ENCODE measurements around the gene SCN10A.
A peak's percentile ranks its signal among the peaks of the same experiment; 100 is the strongest.

Gene SCN10A

GRCh38 chr3:38717355-38718240 lies 98.4 kb downstream of the SCN10A start:
- no peak for DNase-seq

- no peak for DNase-seq
Measured at GRCh38 chr3:38713121-38713520, 102.9 kb downstream of the SCN10A start.

- no peak for DNase-seq
Measured at GRCh38 chr3:38711321-38711720, 104.7 kb downstream of the SCN10A start.

DNA sequence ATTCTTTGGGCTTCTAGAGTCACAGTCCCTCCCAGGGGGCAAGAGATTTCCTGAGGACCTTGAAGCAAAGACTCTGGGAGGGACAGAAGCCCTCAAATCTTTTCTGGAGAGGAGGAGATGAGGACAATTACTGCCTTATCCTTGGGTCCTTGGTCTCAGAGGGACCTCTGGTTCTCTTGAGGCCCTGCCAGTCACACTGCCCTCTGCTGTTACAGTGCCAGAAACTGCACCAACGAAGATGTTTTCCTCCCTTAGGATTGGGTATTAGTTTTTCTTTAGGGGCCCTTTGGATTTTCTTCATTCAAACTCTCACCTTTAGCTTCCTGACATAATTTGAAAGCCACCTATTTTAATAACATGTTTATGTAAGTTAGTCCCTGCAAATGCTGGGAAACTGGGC lies 108.3 kb downstream of the SCN10A start:
- no peak for DNase-seq

GRCh38 chr3:38706961-38707360 lies 109.1 kb downstream of the SCN10A start:
- no peak for DNase-seq

DNA sequence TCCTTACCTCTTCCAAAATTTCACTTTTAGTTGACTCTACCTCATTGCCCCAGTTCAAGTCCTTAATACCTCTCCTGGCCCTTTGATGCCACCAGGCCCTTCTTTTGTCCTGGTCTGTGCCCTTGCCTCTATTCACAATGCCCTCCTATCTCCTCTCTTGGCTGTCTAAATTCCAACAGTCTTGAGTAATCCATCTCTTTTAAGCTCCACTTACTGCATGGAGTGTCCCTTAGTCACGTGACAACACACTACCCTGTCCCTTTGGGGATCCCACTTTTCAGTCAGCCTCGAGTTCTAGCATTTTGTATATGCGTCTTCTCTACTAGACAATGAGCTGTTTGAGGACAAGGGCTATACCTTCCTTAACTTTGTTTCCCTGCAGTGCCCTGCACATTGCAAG lies 113.8 kb downstream of the SCN10A start:
- DNase-seq, result no peak

- DNase-seq, result no peak
Measured at GRCh38 chr3:38698760-38699159, 117.3 kb downstream of the SCN10A start.

GRCh38 chr3:38698061-38698460 lies 118.0 kb downstream of the SCN10A start:
- DNase-seq, result no peak

DNA sequence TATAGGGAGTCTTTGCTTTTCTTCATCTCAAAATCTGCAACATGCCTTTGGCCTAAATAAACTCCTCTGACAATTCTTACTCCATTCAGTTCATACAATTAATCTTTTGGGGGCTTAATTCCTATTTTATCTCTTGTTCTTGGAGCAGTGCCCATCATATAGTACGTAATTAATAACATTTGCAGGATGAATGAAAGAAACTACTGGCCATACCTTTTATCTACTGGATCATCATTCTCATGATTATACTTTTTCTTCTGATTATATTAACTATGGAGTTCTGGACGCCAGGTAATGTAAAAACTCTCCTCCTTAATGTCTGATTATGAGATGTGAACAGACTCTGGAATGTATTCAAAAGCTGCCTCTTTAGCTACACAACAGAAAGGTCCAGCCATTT lies 120.0 kb downstream of the SCN10A start:
- DNase-seq, result no peak

DNA sequence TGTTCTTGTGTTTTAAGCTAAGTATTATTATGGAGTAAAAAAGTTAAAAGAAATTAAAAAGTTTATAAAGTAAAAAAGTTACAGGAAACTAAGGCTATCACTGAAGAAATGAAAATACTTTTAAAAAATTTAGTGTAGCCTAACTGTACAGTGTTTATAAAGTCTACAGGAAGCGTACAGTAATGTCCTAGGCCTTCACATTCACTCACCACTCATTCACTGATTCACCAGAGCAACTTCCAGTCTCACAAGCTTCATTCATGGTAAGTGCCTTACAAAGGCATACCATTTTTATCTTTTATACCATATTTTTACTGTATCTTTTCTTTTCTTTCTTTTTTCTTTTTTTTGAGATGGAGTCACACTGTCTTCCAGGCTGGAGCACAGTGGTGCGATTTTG lies 125.8 kb downstream of the SCN10A start:
- DNase-seq, result no peak

- DNase-seq, result no peak
Measured at GRCh38 chr3:38689774-38690173, 126.2 kb downstream of the SCN10A start.

DNA sequence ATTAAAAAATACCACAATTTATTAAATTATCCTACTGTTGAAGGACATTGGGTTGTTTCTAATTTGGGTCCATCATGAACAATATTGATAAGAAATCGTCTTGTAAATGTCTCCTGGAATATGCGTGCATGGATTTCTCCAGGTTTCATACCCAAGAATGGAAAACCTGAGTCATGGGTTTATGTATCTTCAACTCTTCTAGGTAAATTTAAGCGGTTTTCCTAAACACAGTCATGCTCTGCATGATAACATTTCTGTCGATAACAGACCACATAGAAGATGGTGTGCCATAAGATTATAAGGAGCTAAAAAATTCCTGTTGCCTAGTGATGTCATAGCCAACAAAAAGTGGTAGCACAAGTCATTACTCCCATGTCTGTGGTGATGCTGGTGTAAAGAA lies 126.7 kb downstream of the SCN10A start:
- no peak for DNase-seq

- DNase-seq, result no peak
Measured at GRCh38 chr3:38687321-38687720, 128.7 kb downstream of the SCN10A start.

DNA sequence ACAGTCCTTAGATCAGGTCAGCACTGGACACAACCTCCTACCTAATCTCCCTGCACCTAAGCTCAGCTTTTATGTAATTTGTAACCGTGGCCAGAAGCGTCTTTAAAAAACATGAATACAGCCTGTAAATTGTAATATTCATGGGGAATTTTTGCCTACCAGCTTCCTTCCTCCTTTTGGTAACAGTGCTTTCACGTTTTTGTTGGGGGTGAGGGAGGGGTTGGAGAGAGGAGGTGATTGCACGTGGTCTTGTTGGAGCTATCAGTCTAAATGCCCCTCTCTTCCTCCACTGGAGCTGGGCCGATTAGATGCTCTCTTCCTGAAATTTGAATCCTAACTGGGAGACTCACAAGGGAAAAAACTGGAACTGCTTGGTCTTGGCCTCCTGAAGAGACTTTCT lies 131.5 kb downstream of the SCN10A start:
- no peak for DNase-seq

DNA sequence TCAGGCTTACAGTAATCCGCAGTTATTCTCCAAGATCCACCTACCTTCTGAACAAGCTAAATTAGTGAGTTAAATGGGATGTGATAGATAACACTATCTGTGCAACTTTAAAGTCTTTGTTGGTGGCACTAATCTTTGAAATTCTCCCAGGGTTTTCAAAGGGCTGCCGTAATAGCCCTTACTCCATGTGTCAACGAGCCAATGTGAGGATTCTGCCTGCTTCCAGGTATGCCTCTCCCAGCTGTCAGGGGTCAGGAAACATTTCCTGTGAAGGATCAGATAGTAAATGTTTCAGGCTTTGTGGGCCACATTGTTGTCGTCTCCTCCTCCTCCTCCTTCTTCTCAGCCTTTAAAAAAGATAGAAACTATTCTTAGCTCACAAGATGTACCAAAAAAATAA lies 146.3 kb downstream of the SCN10A start:
- DNase-seq, result no peak

DNA sequence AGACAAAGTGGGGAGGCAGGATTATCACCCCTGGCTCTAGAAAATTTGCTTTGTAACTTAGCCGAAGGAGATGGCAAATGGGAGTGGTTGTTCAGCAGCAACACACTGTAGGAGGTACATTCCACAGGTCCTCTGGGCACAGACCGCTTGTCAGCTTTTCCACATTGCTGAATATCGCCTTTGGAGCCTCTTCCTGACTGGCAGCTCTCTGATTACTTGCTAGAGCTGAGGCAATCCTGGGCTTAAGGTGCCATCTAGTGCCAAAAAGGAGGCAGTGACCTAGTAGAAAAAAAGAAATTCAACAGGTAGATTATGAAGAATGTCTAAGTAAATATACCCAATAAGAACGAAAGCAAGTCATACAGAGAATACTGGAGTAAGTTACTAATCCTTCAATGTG lies 153.5 kb downstream of the SCN10A start:
- DNase-seq, result no peak

DNA sequence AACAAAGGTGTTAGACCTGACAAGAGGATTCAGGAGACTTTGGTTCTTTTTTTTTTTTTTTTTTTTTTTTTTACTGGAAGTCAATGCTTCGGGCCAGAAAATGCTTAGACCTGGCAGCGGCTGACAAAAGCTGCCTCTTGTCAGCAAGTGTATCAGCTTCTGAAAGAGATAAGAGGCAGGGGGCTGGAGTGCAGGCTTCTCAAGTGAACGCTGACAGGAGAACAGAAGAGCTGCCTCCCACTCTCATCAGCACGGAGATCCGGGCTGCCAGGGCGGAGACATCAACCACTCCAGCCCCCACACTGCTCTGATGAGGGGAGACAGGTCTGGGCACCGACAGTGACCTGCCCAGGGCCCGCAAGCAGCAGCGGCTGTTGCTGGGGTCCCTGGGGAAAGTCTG lies 157.2 kb downstream of the SCN10A start:
- no peak for DNase-seq

DNA sequence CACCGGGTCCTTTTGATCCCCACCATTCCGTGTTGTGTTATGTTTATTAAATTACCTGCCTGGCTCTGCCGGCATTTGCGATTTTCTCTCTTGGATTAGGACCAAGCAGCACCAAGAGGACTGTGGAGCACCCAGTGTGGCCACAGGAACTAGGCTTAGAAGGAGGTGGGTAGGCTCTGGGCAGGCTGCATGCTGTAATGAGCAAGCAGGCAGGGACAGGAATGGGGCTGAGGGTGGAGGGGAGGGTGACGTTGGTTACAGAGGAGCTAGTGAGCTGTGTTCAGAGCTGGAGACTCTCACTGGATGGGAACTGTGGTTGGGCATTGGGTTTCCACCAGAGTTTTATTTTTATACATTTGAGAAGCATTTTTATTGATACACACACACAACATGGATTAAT lies 158.6 kb downstream of the SCN10A start:
- no peak for DNase-seq

DNA sequence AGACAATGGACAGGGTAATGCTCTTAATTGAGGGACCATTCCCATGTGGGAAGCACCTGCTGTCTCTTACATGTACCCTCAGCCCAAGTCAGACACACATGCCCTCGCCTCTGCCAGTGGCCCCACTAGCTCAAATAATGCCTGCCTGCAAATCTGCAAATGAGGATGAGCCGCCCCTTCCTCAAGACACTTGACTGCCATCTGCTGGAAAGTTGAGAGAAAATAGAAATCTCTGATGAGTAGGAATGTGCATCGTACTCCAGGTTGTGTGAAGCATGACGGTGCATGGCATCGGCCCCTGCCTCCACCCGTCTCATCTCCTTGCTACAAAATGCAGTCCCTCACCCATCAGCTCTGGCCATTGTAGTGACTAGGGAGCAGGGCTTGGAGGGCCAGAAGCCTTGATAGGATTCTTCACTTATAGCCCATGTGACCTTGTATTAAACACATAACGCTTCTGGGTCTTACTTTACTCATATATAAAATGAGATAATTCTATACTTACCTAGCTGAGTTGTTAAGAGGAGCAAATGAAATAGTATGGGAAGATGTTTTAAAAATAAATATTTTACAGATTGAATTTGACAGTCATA lies 160.2 kb downstream of the SCN10A start:
- DNase-seq, result peak; percentile 58

DNA sequence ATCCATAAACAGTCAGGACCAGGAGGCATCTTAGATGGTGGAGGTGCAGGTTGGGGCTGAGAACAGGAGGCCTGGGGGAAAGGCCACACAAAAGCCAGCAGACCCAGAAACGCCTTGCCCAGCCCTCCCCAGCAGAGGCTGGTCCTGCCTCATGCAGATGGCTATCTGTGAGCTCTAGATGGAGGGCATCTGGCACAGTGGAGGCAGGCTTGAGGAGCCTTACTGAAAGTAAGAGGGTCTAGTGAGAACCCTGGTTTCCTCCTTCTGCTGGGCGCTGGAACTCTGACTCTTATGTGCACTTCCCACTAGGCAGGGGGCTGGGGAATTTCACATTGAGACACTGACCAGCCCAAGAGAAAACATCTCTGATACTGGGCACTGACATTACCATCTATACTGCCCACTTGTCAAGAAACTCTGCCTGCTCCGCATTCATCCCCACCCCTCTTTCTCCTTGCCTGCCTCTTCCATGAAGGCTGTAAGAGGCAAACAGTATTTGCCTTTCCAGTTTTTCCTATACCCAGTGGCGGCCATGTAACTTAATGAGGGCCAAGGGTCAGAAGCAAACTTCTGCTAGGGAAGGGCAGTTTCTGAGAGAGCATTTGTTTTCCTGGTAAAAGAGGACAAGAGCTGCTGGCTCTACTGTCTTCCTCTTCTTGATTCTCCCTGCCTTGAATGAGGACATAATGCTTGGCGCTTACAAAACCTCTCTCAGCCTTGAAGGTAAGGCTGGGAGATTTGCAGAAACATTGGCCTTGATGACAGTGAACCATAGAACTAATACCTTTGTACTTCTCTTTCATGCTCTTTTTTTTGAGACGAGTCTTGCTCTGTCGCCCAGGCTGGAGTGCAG lies 162.1 kb downstream of the SCN10A start:
- DNase-seq, result no peak

DNA sequence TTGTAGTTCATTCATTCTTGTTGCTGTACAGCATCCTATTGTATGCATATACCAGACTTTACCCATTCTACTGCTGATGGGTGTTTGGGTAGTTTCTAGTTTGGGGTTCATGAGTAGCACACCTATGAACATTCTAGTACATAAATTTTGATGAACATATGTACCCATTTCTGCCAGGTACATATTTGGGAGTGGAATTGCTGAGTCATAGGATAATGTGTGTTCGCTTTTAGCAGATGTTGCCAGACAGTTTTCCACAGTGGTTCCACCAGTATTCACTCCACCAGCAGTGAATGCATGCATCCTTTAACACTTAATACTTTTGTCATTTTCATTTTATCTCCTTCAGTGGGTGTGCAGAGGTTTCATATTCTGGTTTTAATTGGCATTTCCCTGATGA lies 163.1 kb downstream of the SCN10A start:
- no peak for DNase-seq

GRCh38 chr3:38651153-38651789 lies 164.7 kb downstream of the SCN10A start:
- peak; percentile 80 for DNase-seq

GRCh38 chr3:38650248-38650951 lies 165.6 kb downstream of the SCN10A start:
- peak; percentile 16 for DNase-seq
